NCI-H1417 (cell line): ENCODE results near the gene KANSL3.
A peak's percentile ranks its signal among the peaks of the same experiment; 100 is the strongest.
"Not testable (repeated sequence)": the region's sequence is repeated elsewhere in the genome, so short reads cannot be mapped to it uniquely, and the experiment has no call there.

Source experiments
- DNase-seq, 3 experiments: peaks; one replicate each; lab custom pipeline; 2025; lab: John Stamatoyannopoulos, UW

The KANSL3 gene

DNA sequence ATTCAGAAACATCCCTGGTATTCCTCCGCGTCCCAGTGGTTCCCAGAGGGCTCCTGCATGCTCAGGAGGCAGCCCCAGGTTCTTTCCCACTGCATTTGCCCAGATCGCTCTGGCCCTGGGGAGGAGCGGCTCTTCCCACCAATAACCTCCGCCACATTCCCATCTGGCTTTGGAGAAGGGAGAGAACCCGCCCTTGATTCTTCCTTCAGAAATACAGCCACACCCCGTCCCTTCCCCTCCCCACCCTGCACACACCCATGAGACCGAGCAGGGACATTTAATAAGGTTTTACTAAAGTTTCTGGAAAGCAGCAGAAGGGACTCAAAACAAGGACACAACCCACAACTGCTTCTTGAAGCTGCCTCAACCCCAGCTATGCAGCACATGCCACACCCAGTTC, 79.6 kb downstream of the KANSL3 start:
- no peak for DNase-seq

DNA sequence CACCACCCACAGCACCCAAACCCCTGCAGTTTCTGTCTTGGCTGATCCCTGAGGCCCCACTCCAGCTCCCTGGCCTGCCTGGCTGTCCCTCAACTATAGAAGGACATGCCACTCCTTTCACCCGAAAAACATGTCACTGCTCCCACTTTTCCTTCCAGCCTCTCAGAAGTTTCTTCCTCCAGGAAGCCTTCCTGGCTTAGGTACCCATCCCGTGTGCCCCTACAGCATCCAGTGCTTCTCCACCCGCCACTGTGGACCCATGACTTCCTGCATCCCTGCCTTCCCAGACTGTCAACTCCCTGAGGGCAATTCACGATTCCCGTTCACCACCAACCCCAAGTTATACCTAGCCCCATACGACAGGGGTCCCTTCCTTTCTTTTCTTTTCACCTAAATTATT, 80.1 kb downstream of the KANSL3 start:
- DNase-seq: no peak

DNA sequence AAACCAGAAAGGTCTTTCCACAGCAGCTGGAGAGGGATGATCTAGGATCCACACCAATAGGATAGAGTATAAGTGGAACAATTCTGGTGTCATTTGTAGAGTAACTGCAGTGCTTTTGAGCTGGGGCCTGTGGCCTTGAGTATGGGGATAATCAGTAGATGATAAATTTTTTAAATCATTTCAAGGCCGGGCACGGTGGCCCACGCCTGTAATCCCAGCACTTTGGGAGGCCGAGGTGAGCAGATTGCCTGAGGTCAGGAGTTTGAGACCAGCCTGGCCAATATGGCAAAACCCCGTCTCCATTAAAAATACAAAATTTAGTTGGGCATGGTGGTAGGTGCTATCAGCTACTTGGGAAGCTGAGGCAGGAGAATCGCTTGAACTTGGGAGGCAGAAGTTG, 80.7 kb downstream of the KANSL3 start:
- DNase-seq: not testable (repeated sequence)

DNA sequence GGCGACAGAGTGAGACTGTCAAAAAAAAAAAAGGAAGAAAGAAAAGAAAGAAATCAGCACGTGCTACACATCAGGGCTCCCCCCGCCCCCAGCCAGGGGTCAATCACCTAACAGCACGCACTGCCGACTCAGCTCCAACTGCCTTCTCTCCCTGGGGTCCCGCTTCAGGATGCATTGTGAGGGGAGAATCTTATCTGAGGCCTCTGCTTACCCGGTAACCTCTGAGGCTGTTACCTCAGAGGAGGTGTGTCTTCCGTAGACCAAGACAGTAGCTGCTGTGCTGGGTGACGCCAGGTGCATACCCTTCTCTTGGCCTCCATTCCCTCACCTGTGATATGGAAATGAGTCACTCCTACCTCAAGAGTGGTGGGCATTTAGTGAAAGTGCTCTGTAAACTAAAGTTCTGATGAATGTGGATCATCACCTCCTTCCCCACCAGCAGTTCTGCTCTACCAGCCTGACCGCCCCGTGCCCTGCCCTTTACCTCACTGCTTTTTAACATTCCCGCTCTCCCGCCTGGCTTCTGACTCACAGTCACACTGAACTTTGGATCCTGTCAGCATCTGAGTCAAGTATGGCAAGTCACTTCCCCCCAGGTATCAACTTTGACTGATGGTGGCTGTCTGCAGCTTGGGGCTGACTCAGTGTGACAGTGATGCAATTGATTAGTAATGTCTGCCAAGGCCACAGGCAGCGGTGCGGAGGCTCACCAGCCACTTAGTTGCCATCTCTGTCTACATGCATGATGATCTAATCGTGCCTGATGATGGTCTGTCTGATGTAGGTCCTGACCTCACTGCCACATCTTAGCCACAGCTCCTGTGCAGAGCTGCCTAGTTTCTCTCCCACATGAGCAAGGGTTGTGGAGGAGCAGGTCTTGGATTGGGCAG, 81.4 kb downstream of the KANSL3 start:
- no peak for DNase-seq

DNA sequence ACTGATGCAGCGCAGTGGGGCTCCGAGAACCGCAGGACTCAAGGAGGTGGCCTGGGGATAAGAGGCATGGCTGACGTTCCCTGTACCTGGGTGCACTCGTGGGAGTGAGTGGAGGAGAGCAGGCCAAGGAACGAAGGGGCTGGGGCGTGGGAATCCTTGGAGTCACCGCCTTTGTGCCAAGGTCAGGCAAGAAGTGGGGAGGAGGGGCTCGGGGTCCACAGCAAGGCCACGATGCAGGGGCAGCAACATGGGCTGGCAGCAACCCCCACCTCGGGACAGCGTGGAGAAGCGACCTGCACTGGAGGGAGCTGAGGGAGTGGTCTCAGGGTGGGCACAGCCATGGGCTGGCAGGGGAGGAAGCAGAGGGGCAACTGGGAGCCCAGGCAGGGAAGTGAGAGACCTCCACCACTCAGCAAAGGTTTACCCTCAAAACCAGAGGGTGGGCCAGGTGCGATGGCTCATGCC, 82.9 kb downstream of the KANSL3 start:
- no peak for DNase-seq

DNA sequence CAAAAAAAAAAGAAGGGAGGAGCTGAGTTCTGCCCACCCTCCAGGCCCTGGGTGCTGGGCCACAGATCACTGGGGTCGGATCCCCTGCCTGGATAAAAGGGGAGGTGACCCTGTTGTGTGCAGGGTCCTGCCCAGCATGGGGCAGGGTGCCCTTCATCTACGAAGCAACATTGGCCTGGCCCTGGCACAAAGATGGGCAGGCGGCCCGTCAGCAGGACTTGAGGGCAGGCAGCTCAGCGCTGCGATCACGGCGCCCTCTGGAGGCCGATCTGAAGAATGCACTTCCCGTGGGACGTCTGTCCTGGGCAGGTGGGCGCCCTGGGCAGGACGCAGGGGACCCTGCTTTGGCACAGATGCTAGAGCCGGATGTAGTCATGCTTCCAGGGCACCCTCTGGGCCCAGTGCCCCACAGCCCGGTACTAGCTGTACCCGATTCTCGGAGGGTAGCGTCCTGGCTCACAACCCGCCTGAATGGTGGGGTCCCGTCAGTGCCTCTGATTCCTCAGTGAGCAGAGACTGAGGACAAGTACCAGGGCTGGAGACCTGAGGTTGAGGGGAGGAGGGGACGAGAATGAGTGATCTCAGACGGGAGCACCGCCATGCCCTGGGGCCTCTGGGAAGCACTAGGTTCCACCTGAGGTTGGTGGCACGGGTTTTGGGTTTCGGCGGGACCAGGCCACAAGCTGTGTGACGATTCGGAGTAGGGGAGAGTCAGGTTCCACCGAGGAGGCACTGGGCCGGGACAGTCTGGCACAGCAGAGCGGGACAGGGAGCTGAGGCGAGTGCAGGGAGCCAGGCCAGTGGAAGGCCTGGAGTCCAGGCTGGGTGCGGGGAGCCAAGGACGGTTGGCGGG, 83.6 kb downstream of the KANSL3 start:
- DNase-seq: peak; percentile 15 to 38 (median 18)

DNA sequence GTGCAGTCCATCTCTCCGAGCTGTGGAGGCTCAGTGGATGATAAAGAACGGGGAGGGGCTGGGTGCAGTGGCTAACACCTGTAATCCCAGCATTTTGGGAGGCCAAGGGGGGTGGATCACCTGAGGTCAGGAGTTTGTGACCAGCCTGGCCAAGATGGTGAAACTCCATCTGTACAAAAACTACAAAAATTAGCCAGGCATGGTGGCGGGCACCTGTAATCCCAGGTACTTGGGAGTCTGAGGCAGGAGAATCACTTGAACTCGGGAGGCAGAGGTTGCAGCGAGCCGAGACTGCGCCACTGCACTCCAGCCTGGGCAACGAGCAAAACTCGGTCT, 84.2 kb downstream of the KANSL3 start:
- not testable (repeated sequence) for DNase-seq

DNA sequence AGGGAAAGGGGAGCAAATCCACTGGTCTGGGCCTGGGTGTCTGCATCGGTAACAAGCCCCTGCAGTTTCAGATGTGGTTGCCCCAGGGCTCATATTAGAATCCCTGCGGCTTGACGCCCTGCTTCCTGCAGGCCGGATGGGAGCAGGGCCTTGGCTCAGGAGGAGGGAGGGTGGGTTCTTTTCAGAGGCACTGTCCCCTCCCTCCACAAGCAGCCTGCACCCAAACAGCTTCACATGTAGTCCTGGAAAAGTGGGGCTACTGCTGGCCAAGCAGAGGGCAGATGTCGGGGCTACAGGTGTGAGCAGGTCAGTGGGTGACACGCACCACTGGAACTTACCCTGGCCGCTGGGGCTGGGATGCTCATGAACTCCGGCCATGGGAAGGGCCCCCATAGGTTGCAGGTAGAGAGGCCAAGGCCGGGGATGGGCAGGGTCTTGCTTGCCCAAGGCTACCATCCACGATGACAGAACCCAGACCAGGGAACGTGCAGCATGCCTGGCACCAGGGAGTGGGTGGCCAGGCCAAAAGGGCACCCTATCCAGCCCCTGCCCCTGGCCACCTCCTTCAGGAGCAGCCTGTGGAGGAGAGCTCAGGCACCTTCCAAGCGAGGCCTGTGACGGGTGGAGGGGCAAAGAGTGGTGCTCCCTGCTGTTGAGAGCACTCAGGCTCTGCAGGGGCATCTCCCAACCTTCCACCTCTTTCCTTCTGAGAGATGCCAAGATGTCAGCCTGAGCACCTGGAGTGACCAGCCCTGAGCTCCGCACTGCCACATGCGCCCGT, 84.7 kb downstream of the KANSL3 start:
- DNase-seq: no peak

DNA sequence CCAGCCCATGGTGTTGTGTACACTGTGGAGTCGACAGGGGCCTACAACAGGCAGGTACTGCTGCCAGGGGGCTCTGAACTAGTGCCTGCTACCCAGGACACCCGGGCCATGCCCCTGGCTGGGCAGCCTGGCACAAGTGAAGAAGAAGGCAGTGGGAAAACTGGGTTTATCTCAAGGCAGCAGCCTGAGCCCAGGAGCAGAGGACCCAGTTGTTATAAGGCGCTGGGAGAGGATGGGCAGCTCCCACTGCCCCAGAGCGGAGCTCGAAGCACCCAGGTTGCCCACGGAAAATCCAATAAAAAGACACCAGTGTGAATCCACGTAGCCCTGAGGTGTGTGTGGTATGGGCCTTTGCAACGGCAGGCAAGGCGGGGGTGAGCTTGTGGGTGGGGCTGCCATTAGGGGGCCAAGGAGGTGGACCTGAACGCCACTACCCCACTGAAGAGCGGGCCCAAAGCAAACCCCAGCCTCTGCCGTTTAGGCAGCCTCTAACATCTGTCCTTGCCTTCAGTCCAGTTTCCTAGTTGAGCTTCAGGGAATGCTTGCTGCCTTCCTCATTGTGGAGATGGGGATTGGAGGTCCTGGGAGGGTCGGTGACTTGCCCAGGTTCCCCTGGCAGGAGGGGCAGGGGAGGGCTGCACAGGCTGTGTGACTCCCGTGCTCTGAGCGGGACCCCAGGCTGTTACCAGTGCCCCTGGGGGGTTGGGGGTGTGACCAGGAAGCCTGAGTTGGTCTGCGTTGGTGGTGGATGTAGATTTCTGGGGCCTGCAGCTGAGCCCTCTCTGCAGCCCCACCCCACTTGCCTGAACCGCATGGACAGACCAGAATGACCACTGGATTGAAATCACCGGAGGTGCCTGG, 85.6 kb downstream of the KANSL3 start:
- DNase-seq: no peak

DNA sequence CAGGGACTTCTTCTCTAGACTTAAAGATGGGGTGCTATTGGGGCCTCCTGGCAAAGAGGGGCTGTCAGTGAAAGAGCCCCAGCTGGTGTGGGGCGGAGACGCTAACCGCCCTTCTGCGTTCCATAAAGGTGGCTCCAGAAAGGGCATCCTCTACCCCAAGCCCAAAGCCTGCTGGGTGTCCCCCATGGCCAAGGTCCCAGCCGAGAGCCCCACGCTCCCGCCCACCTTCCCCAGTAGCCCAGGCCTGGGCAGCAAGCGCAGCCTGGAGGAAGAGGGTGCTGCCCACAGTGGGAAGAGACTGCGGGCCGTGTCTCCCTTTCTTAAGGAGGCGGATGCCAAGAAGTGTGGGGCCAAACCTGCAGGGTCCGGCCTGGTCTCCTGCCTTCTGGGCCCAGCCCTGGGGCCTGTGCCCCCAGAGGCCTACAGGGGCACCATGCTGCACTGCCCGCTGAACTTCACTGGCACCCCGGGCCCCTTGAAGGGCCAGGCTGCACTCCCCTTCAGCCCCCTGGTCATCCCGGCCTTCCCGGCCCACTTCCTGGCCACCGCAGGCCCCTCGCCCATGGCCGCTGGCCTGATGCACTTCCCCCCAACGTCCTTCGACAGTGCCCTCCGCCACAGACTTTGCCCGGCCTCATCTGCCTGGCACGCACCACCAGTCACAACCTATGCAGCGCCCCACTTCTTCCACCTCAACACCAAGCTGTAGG, 86.4 kb downstream of the KANSL3 start:
- DNase-seq: no peak

DNA sequence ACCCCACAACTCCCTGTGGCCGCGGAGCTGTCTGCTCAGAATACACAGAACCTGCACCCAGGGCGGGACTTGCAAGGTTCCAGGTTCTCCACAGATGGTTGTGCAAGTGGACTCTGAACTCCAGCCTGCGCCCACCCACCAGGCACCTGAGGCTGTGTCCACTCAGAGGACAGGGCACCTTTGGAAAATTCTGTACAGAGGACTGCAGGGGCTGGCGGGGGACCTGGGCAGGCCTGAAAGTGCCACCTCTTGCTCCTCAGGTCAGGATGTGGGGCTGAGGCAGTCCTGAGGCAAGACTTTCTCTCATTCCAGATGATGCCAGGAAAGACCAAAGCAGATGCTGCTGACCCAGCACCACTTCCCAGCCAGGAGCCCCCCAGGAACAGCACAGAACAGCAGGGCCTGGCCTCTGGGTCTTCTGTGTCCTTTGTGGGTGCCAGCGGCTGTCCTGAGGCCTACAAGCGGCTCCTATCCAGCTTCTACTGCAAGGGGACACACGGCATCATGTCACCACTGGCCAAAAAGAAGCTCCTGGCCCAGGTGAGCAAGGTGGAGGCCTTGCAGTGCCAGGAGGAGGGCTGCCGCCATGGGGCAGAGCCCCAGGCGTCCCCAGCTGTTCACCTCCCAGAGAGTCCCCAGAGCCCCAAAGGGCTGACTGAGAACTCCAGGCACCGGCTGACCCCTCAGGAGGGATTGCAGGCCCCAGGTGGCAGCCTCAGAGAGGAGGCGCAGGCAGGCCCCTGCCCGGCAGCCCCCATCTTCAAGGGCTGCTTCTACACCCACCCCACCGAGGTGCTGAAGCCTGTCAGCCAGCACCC, 87.1 kb downstream of the KANSL3 start:
- no peak for DNase-seq

DNA sequence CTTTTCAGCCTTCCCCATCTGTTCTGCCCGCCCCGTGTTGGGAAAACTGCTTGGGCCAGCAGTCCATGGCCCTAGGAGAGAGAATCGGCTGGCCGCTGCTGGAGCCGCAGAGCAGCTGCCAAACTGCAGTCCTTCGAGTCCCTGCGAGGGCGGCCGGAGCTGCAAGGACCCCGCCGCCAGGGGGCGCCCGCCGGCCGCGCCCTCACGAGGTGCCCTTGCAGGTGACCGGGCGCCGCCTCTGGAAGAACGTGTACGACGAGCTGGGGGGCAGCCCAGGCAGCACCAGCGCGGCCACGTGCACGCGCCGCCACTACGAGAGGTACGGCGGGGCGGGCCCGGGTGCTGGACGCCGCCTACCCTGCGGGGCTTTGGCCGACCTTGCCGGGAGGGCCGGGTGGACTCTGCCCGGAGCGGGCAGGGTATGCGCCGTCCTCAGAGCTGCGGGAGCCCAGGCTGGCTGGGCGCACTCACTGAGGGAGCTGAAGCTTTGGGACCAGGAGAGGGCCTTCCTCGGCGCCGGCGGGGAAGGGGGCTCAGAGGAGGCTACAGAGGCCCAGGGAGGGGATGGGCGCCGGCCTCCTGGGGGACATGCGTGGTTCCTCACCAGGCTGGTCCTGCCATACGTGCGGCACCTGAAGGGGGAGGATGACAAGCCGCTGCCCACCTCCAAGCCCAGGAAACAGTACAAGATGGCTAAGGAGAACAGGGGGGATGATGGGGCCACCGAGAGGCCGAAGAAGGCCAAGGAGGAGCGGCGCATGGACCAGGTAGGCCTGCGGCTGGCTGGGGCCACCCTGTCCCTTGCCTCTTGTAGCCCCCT, 87.9 kb downstream of the KANSL3 start:
- DNase-seq: no peak

DNA sequence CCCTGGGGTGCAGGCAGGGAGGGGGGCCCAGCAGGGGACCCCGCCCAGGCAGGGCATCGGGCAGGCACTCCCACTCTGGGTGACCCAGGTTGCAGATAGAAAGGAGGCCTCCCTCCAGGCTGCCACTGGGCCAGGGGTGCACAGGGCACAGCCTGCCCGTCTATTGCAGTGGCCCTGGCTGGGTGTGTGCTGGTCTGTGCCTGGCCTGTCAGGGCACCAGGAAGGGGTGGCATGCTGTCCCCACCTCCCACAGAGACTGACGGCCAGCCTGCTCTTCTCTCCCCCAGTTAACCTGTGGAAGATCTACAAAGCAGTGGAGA, 88.7 kb downstream of the KANSL3 start:
- no peak for DNase-seq

DNA sequence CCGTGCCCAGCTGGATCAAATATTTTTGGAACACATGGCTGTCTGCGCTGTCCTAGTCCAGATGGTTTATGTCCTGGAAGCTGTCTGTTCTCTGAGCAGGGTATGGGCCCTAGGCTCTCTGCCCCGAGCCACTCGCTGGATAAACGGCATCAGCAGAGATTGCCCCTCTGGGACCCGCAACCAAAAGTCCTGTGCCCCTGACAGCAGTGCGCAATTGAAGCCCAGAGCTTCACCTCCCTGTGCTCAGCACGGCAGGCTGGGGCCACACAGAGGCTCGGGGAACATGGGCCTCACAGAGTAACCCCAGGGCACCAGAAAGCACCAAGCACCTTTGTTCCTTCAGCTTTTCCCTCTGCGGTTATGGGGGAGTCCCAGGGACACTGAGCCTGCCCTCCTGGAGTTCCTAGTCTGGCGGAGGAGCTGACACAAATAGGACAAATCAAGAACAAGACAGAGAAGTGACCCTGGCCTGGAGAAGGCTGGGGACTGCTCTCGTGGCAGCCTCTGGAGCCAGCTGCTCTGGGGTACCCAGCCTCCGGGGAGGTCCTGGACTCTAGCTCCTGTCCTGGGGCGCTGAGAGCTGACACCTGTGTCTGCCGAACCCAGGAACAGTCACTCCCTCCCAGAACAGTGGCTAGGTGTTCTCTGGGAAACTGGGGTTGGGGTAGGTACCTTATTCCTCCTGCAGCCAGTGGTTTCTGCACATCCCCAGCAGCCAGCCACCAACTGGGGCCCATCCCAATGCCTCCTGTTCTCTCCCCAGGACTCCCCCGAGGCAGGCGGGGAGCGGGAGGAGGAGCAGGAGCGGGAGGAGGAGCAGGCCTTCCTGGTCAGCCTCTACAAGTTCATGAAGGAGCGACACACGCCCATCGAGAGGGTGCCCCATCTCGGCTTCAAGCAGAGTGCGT, 89.3 kb downstream of the KANSL3 start:
- no peak for DNase-seq

DNA sequence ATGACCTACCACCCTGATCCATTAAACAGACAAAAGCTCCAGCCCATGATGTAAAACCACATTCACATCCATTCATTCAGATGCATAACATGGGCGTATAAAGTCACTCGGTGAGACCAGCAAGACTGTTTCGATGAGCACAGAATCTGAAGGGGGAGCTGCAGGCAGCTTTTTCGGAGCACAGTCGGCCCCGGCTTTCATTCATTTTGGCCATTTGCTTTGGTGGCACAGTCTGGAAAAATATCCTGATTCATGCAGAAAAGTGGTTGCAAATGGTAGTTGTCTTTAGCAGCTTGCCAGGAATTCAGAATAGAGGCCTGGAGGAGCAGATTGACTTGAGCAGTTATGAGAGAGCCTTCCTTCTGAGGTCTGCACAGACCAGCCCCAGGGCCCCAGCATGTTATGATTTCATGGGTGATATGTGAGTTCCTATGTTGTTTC, 90.4 kb downstream of the KANSL3 start:
- no peak for DNase-seq

DNA sequence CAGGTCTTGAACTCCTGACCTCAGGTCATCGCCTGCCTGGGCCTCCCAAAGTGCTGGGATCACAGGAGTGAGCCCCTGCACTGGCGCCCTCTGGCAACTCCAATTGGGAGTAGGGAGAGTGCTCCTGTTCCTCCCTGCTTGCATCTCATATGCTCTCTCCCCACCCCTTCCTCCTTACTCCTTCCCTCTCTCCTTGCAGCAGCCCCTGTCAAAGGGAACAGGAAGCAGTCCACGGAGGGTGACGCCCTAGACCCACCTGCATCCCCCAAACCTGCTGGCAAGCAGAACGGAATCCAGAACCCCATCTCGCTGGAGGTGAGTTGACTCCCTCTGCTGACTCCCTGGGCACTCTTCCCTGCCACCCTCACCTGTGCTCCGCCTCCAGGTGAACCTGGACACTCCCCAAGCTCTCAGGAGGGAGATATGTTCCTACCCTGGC, 90.9 kb downstream of the KANSL3 start:
- no peak for DNase-seq

DNA sequence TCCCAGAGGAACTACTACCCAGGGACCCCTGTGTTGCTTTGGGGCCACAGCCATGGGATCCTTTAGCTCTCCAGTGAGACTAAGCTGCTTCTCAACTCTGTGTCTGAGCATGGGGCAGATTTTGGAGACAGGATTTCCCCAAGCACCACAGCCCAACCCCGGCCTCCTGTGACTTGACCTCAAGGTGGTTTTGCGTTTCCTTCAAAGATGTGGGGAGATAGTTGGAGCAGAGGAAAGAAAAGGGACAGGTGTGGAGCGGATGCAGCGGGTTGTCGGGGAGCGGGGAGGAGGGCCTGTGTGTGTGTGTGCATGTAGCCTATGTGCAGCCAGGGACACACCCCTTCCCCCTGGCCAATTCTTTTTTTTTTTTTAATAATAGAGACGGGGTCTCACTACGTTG, 91.3 kb downstream of the KANSL3 start:
- no peak for DNase-seq

DNA sequence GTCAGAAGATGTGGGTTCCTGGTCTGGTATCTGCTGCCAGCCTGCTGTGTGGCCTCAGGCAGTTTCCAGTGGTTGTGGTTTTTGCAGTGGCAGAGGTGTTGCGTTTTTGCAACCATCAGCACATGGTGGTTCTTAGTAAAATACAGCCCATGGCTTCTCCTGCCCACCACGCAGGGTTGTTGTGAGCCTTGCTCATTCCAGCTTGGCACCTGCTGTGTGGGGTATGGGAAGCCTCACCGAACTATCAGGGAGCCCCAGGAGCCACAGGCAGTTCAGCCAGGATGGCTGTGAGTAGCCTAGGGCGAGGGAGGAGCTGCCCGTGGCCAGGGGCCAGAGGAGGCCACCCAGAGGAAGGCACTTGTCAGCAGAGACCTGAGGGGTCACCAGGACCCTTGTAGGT, 91.8 kb downstream of the KANSL3 start:
- no peak for DNase-seq
